DLD1 (cell line): ENCODE measurements around the gene BTBD16.

Source experiments
- in situ Hi-C: cut with HindIII; loops from 2 replicates; pipeline ENCODE4 v1.10.0; 2017; ENCODE audit warnings: low sequenced_read_pairs

Gene BTBD16

DNA sequence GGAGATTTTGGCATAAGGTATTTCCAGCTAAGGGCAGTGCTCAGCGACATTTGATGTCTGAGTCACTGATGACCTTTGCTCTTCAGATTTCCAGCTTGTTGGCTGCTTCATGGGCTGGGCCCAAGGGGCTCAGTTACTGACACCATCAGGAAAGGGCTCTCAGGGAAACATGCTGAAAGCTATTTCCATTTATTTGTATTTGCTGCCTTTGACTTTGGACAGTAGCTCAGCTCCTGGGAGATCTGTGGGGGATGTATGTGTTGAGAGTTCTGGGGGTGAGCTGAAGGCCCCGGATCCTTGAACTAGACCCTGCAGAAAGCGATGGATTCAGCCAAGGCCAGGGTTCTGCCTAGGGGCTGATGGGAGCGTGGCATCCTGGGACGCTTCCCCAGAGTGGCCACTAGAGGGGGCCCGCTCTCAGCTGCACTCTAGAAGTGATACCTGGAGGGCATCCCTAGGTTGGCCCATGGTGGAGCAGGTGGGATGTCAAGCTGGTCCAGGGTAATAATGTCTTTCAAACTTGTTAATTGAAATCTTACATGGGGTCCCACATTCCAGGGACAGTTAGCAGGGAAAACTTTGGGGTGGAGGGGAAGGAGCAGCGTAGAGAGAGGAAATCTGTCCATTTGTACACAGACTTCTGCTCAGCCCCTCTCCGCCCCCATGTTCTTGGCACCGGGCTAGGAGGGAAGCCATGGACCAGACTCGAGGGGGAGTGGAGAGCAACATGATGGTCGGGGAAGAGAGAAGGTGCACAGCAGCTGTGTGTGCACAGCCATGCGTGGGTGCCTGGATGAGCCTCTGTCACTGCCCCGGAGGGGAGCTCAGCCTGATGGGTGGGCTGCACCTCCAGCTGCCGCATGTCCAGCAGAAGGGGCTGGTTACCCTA, 3.0 kb upstream of the BTBD16 start:
- in situ Hi-C loops: no loop called here

DNA sequence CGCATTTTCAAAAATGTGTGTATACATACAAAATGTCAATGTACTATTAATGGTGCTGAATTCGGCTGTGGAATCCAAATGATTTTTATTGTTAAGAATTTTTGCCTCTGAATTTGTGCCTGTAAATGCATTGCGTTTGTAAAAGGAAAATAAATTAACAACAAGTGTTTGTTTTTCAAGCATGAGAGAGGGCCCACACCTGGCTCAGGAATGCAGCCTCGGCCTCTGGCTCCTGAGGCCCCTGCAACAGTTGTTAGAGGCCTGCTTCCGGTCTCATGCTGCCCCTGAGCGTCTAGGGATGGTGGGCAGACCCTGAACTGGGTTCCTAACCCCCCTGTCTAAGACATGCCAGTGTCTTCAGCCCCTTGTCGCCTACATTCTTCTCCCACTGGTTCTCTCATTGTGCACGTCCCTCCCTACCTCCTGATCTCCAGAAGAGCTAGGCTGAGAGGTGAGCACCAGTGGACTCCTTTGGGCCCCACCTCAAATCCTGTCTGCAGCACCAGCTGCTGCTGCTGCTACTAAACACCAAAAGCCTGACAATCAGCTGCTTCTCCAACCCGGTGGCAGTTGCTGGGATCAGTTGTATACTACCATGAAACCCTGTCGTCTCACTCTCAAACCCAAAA, 1.9 kb upstream of the BTBD16 start:
- in situ Hi-C loops: no loop called here

DNA sequence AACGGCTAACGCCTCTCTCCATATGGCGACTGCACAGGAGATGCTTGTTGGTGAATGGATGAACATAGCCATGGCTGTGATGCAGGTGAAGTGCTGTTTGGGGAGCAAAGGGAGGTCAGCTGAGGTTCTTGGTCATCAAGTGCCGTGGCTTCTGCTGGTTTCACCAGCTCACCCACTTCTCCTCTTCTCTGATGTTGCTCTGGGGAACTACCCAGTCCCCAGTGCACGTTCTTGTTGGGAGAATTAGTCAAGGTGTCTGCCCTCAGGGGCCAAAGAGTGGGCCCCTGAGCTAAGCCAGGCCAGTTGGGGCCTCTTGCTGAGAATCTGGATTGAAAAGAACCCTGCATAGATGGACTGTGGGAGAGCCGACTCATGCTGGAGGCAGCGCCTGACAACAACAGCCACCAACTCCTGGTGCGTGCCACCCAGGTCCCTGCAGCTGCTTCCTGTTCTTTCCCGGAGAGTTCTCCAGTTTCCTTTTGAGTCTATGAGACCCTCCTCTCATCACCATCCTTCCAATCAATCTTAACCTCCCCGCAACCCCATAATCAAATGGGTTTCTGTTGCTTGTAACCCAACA, 3.0 kb downstream of the BTBD16 start:
- in situ Hi-C loops: no loop called here

DNA sequence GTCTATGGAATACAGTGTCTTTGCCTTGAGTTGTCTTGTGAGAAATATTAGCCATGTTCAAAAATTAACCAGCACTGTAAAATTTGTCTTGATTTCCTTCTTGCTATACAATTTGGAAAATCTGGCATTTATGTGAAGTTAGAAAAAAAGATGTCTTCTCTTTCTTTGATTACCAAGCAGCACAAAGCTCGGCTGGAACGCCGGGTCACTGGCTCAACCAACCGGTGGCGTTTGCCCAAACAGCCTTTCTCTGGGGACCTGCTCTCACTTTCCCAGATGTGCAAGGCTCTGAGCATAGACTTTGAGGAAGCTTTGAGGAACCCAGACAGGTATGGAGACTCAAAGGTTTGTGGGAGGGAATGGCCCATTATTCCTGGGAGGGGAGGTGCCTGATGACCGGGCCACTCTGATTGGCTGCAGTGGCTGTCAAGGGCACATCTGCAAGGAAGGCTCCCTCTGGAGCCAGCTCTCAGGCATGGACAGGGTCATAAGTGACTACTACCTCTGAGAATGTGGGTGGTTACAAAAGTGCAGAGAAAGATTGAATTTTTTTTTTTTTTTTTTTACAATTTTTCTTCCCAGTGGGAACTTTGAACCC, 5.6 kb downstream of the BTBD16 start:
- in situ Hi-C loops: no loop called here

DNA sequence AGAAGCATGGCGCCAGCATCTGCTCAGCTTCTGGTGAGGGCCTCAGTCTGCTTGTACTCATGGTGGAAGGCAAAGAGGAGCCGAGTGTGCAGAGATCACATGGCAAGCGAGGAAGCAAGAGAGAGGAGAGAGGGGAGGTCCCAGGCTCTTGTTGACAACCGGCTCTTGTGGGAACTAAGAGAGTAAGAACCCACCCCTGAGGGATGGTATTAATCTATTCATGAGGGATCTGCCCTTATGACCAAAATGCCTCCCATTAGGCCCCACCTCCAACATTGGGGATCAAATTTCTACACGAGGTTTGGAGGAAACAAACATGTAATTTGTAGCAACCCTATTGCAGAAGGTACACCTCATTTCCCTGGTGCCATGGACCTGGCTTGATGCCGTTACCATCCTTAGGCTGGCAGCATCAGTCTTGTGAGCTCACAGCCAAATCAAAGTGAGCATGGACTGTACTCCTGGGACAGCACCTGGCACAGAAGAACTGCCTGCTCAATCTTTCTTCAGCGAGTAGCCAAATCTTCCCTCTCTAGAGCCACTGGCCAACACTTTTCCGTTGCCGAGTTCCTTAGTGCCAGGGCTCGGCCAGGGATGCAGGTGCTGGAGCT, 6.5 kb downstream of the BTBD16 start:
- in situ Hi-C loops: no loop called here

DNA sequence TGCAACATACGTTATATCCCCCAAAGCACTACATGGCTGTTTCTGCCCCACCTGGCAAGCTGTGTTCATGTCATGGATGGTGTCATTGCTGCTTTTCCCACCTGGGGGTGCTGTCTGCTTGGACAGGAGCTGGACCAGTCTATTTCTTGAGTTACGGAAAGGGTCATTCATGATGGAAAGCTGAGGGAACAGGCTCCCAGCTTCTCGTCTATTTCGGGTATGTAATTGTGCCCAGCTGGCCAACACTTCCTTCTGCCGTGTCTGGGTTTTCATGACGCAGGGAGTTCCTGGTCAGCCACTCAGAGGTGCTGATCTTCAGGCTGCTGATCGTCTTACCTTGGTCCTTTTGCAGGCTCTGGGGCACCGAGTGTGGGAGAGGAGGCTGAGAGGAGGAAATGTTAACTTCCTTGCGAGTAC, 8.6 kb downstream of the BTBD16 start:
- in situ Hi-C loops: no loop called here

DNA sequence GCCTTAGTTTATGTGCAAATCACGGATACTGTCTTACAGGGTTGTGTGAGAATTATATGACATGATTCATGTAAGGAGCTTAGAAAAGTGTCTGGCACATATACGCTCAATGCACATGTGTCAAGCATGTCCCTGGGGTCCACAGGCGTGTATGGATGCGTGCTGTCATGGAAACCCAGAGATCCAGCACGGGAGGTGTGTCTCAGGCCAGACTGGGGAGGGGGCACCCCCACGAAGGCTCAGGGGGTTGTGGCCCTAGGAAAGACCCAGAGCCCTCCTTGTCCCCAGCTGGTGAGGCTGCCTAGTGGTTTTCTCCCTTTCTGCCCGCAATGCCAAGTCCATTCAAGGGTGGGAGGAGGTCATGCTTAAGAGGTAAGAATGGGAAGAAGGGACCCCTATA, 9.1 kb downstream of the BTBD16 start:
- in situ Hi-C loops: no loop called here

DNA sequence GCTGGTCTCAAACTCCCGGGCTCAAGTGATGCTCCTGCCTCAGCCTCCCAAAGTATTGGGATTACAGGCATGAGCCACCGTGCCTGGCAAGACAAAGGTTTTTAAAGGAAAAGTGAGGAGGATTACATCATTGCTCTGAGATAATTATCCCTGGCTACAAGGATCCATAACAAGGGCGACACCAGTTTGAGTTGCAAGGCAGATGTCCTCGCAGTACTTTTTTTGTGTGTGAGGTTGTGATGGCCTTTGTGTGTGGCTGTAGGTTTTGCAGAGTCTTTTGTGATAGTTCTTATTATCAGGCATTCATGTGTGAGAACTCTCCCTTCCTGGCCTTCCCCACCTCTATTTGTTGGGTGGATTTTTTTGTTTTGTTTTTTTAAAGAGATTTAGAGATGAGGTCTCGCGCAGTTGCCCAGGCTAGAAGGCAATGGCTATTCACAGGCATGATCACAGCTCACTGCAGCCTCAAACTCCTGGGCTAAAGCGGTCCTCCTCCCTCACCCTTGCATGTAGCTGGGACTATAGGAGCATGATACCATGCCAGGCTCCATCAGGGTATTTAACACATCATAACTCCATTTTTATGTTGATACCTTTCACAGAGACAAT, 10.0 kb downstream of the BTBD16 start:
- in situ Hi-C loops: no loop called here

DNA sequence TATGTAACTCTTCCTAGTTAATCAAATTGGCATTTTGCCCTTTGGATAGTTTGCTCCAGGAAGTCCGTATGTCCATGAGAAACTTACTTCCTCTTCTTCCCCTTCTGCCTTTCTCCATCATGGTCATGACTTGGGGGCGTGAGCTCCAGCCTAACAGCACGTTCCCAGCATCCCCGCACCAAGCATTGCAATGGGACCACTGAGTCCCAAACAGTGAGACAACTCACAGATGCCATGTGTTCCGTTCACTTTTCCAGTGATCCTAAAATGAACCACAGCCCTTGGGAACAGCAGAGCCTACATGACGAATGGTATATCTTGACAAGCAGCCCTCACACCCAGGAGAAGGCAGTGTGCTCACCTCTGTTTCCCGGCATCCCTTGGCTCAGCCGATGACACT, 10.7 kb downstream of the BTBD16 start:
- in situ Hi-C loops: no loop called here

DNA sequence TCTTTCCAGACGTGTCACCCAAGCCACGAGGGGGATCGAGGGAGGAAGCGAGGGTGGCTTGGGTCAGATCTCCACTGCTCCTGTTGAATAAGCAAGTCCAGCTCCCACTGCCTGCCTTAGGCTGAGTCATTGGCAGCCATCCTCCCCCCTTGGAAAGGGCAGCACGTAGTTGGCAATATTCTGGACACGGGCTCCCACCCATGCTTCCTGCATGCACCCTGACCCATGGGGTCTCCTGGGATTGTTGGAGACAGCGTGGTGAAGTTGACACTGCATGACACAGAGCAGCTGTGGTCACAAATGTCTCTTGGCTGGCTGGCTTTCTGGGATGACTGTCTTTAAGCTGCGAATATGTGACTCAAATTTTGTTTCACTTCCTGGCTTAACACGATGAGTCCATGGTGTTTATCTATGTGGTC, 11.2 kb downstream of the BTBD16 start:
- in situ Hi-C loops: no loop called here

DNA sequence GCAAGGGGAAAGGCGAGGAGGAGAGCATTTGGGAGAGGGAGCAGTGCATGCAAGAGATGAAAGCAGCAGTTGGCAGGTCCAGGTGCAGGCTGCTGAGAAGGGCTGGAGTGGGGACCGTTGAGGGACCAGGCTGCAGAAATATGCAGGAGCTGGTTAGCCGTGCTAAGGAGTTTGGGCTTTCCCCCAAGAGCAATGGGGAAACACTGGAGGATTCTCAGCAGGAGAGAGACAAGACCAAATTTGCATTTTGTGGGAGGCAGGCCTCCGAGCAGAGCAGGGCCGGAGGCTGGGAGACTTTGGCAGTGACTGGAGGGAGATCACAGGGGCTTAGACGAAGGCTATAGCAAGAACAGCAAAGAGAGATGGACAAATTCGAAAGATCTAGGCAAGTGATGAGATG, 11.8 kb downstream of the BTBD16 start:
- in situ Hi-C loops: no loop called here

DNA sequence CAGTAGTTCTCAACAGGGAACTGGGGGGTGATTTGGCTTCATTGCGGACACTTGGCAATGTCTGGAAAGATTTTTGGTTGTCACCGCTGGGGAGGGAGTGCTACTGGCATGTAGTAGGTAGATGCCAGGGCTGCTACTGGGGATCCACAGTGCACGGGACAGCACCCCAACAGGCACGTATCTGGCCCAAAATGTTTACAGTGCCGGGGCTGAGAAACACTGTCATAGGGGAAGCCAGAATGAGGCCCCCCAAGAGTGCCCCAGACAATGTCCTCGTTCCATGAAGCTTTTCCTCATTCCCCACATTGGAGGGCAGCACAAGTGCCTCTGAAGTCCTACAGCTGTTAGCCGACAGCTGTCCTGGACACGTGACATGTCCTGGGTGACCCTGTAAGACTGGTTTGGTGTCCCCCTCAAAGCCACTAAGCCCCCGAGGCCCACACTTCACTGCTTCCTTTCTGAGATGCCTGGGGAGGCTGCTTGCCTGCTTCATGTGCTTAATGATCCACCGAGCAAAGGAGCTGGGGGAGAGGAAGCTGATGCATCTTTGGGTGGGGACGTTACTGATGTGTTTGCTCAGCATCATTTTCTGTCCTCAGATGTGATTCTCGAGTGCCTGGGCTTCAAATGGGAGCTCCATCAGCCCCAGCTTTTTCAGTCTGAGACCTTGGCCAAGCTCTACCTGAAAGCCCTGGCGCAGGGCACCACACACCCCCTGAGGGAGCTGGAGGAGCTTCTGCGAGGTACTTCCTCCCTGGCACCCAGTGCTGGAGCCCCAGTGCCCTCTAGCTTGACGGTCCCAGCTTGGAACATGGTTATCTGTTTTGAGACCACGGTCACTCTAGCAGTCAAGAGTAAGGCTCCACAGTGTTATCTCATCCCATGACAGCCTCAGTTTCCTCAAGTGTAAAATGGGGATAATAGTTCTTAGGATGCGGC, 14.7 kb downstream of the BTBD16 start:
- in situ Hi-C loops: no loop called here

DNA sequence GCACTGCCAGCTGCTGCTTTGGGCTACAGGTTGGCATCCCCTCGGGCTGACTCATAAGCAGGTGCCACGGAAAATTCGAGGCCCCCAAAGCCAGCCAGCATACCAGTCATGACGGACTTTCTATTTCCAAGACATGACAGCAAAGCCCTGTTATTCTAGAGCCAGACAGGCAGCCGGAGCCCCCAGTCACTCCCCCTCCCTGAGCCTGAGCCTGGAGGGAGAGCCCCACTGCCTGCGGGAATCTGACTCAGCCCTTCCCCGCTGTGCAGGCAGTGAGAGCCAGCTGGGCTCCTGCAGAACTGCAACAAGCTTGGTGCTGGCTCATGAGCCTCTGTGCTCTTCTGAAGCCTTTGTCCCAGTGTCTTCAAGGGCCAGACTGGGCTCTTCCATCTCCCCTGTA, 15.8 kb downstream of the BTBD16 start:
- in situ Hi-C loops: no loop called here

DNA sequence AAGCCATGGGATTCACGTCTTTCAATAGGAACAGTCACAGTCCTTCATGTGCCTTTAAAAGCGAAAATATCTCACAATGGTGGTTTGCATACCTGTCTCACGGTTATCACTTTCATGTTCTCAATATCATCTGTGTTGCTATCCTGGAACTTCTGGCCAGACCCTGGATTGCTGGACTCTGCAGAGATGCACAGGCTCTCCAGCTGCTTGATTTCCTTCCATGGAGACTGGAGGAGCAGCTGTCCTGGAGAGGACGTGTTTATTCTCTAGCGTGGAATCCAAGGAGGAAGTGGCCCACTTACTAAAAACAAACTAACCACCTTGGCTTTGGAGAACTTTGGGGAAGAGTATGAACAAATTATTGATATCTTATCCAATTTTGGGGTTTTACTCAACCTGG, 16.5 kb downstream of the BTBD16 start:
- in situ Hi-C loops: no loop called here

DNA sequence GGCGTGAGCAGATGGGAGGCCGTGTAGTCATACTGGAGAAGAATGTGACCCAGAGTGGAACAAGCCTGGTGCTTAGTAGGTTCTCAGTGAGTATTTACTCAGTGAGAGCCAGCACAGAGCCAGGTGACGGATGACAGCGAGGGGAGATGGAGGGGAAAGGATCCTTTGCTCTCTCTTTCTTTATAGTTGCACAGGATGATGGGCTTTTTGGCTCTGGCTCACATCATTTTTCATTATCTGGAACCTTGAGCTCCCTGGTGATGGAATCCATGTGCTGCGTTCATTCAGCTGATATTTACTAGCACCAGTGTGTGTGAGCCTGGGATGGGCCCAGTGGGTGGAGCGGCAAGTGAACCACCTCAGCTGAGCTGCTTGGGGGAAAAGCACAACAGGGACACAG, 17.2 kb downstream of the BTBD16 start:
- in situ Hi-C loops: no loop called here

DNA sequence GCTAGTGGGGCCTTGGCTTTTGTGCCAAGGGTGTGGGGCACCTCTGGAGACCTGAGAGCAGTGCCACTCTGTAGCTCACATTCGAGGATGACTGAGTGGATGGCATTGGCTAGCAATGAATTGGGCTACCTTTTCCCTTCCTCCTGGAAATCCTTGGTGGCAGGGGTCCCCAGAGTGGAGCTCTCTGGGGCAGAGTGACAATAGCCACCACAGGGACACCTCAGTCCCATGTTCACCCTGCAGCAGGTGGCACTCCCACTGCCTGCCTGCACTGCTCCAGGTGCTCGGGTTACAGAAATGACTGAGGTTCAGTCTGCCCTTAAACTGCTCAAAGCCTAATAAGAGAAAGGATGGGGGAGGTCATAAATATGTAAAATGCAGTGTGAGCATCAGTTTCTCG, 17.8 kb downstream of the BTBD16 start:
- in situ Hi-C loops: no loop called here

DNA sequence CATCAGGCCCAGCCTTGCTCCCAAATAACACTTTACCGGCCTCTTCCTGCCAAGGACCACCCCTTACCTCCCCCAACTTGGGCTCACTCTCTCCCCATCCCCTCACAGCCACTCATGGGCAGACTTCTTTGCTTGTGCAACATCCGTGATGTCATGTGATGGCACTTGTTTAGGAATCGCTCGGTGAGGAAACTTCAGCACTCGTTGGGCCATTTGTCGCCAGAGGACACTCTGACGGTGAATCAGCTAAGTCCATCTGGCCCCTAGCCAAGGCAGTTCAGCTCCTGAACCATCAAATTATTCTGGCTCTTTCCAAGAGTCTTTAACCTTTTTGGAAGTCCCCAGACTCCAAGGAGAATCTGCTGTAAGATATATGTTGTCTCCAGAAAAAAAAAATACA, 19.2 kb downstream of the BTBD16 start:
- in situ Hi-C loops: loop anchor here (10.0 kb wide), 1 partner anchor 144 kb away; no protein-coding TSS in a partner anchor

DNA sequence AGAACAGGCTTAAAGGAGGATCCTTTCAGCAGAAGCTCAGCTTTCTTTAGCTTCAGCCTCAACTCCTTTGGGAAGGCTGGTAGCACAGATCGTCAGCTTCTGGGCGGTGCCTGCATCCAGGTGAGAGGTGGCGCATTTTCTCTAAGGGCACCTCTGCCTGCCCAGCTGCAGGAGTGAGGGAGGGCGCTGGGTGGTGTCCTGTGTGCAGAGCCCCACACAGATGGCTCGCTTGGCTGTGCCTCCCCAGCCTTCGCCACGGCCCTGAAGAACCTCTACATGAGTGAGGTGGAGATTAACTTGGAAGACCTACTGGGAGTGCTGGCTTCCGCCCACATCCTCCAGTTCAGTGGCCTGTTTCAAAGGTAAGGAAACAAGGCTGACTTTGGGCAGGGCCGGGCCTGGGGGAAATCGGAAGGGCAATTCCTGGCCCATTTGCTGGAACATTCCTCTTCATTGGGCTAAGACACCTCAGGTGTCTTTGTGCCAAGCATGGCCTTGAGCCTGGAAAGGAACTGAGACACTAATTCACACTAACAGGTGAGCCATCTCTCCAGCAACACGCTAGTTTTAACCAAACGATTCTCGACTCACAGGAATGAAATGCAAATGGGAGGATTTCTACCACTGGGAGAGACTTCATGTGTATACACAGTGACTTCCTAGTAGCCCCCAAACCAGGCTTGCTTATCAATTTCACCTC, 19.9 kb downstream of the BTBD16 start:
- in situ Hi-C loops: loop anchor here (10.0 kb wide), 1 partner anchor 144 kb away; no protein-coding TSS in a partner anchor

DNA sequence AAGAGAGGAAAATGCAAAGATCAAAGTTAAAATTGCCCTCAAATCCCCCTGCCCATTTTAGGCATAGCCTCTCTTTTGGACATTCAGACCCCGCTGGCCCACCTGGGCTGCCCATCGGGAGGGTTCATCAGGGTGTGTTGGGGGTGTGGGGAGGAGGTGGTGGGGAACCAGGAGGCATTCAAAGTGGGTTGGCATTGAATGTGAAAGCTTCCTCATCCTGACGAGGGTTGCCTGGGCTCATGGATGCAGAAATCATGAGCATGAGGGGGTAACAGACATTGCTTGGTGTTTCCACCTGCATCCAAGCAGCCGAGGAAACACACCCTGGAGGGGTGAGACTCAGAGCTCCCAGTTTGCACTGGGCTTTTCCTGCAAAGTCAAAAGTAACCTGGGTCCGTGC, 20.6 kb downstream of the BTBD16 start:
- in situ Hi-C loops: loop anchor here (10.0 kb wide), 1 partner anchor 143 kb away; no protein-coding TSS in a partner anchor
